Measurements from ENCODE around the gene SOX1. TPM values are rescaled to one million over a fixed set of nuclear protein-coding genes. Genes with fewer than 3 reads are reported as not detected.

The SOX1 gene
- total RNA-seq: not detected in 2 replicates

DNA sequence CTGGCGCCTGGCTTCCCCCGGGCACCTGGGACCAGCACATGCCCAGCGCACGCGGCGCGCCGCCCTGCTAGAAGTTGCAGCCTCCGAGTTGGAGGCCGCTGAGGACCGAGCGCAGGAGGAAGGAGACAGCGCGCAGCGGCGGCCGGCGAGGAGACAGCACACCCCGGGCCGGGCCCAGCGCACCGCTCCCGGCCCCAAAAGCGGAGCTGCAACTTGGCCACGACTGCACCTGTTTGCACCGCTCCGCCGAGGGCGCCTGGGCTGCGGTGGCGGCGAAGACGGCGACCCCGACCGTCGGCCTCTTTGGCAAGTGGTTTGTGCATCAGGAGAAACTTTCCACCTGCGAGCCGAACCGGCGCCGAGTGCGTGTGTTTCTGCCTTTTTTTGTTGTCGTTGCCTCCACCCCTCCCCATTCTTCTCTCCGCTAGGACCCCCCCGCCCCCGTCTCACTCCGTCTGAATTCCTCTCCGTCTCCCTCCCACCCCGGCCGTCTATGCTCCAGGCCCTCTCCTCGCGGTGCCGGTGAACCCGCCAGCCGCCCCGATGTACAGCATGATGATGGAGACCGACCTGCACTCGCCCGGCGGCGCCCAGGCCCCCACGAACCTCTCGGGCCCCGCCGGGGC, at the start of gene SOX1:
Gene SOX1 (plus strand): TSS at position 34 of the 626 bp plus-strand sequence. CDS start 510 bp downstream, at position 544.

Small RNA genes within 50 kb of the gene (small RNA-seq; reads per million reads assigned to genes)
- gene RF00287: 0.95 reads per million, percentile 54 among the genes with 10 or more reads in this experiment
